ENCODE data around the gene ELANE. TPM values are rescaled to one million over a fixed set of nuclear protein-coding genes. Genes with fewer than 3 reads are reported as not detected.
"Not testable (repeated sequence)": the region's sequence is repeated elsewhere in the genome, so short reads cannot be mapped to it uniquely, and the experiment has no call there.

The ELANE gene
- total and polyA plus RNA-seq, 12 donors = 0.48 to 3.4 (median 1.8) TPM; not detected in 6

DNA sequence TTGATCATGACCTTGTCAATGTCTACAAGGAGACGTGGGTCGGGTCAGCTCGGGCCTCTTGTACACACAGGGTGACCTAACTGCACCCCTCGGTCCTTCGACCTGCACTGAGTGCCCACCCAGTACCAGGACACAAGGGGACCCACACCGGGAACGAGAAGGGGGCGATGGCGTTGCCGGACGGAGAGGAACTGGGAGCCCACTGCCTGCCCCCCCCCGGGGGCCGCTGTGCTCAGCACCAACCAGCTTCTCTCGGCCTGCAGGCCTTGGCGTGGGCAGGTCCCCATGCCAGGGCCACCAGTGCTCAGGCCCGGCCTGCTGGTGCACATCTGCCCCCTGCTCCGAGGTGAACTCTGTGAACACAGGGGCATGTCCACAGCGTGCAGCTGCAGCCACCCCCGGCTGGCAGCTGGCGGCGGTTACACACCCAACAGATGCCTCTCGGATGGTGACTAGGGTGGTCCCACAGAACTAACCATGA lies 21.5 kb downstream of the ELANE start:
- peaks cover 0 to 30% of the 10 kb centered on the region in 2 donors for H3K36me3 ChIP-seq (replicated peaks in 1 of 2)
- peaks cover 12 to 18% of the 10 kb centered on the region in 2 donors for H3K4me1 ChIP-seq (replicated peaks in 1 of 2)
- H3K9me3 ChIP-seq (replicated peaks in 1 of 3) = no peaks in the 10 kb centered on the region
- no peak overlapping the region for H3K4me3 ChIP-seq
- WGBS, 4 donors = 92 to 98% (median 94%) methylated on average over 7 to 22 of the region's 22 CpGs
- no peak for TF ChIP-seq POLR2A (IDR thresholded peaks at IDR 0.05)
- TF ChIP-seq, protein P1, sequence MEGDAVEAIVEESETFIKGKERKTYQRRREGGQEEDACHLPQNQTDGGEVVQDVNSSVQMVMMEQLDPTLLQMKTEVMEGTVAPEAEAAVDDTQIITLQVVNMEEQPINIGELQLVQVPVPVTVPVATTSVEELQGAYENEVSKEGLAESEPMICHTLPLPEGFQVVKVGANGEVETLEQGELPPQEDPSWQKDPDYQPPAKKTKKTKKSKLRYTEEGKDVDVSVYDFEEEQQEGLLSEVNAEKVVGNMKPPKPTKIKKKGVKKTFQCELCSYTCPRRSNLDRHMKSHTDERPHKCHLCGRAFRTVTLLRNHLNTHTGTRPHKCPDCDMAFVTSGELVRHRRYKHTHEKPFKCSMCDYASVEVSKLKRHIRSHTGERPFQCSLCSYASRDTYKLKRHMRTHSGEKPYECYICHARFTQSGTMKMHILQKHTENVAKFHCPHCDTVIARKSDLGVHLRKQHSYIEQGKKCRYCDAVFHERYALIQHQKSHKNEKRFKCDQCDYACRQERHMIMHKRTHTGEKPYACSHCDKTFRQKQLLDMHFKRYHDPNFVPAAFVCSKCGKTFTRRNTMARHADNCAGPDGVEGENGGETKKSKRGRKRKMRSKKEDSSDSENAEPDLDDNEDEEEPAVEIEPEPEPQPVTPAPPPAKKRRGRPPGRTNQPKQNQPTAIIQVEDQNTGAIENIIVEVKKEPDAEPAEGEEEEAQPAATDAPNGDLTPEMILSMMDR (IDR thresholded peaks at IDR 0.05) = no peak
- intact Hi-C loops (cut with DNase I) = no loop called here
- no peak overlapping the region for H3K27ac ChIP-seq
- no peak for DNase-seq
- no peaks in the 10 kb centered on the region for H3K27me3 ChIP-seq

DNA sequence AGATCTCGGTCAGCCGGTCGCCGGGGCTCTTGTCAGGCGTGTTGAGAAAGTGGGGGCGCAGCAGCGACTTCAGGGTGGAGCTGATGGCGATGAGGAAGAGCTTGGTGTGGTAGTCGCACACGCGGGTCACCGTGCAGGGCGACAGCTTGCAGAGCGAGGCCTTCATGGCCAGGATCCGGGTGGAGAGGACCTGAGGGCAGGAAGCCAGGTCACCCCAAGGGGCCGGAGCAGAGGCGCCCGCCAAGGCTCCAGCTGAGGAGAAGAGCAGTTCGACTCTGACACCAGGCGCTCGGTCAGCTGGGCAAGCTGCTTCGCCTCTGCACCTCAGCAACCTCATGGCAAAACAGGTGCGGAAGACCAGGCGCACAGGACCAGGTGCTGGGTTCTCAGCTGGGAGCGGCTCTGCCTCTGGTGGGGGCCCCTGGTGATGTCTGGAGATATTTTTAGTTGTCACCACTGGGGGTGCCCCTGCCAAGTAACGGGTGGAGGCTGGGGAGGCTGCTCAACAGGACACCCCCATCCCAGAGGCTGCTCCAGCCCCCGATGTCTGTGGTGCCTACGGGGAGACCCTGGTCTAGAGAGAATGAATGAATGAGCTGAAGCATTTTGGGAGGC lies 23.3 kb downstream of the ELANE start:
- intact Hi-C loops (cut with DNase I) = no loop called here

DNA sequence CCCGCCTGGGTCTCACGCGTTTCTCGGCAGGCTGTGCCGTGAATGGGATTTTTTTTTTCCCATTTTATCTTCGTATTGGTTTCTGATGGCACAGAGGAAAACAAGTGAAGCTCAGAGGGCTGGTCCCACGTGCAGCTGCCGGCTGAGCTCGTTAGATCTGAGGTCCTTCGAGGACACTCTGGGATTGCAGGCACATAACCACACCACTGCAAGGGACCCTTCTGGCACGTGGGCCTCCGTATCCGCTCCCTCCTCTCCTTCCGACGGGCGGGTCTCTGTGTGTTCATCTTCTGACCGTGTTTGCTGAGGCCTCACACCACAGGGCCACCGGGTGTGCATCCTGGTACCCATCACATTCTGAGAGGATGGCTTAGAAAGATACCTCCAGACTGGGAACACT lies 24.0 kb downstream of the ELANE start:
- 84 to 89% (median 87%) methylated on average over 15 to 18 of the region's 18 CpGs for WGBS, 4 donors
- peaks cover 0 to 30% of the 10 kb centered on the region in 2 donors for H3K36me3 ChIP-seq (replicated peaks in 1 of 2)
- H3K27ac ChIP-seq = no peak overlapping the region
- intact Hi-C loops (cut with DNase I) = no loop called here
- no peaks in the 10 kb centered on the region for H3K9me3 ChIP-seq (replicated peaks in 1 of 3)
- no peak for DNase-seq
- no peaks in the 10 kb centered on the region for H3K27me3 ChIP-seq
- no peak overlapping the region for H3K4me3 ChIP-seq
- H3K4me1 ChIP-seq (replicated peaks in 1 of 2) = peaks cover 8 to 9% of the 10 kb centered on the region in 2 donors
- no peak for TF ChIP-seq POLR2A (IDR thresholded peaks at IDR 0.05)
- TF ChIP-seq, protein P1 (IDR thresholded peaks at IDR 0.05) = no peak

More for the DNA sequence above, 23.3 kb downstream of the ELANE start:
- TF ChIP-seq, protein P1 (IDR thresholded peaks at IDR 0.05) = no peak
- no peak for TF ChIP-seq POLR2A (IDR thresholded peaks at IDR 0.05)
- Histone ChIP-seq H3K36me3 (replicated peaks in 1 of 2) (peaks cover 0 to 28% of the 10 kb centered on the region in 2 donors), H3K27ac (no peak overlapping the region), H3K4me3 (no peak overlapping the region), H3K9me3 (replicated peaks in 1 of 3) (no peaks in the 10 kb centered on the region), H3K4me1 (replicated peaks in 1 of 2) (peaks cover 8 to 9% of the 10 kb centered on the region in 2 donors), H3K27me3 (no peaks in the 10 kb centered on the region)
- no peak for DNase-seq
- 94 to 95% (median 94%) methylated on average over 23 to 28 of the region's 28 CpGs for WGBS, 4 donors

DNA sequence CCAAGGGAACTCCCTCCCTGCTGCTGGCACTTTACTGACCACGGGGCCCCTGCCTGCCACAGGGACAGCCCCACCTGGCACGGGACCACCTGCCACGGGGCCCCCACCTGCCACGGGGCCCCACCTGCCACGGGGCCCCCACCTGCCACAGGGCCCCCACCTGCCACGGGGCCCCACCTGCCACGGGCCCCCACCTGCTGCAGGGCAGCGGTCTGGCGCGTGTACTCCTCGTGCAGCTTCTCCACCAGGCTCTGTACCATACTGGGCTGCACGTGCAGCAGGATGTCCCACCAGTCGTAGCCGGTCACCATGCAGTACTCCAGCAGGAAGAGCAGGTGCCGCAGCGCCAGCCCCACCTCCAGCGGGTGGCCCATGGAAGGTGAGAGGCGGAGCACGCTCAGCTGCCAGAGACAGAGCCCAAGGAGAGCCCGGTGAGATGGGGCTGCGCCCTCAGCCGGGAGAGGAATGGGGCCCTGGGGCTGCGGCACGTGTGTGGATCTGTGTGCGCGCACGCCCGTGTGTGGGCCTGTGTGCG lies 24.7 kb downstream of the ELANE start:
- H3K4me3 ChIP-seq = no peak overlapping the region
- WGBS, 4 donors = 80 to 94% (median 90%) methylated on average over 7 to 29 of the region's 29 CpGs
- H3K27me3 ChIP-seq = no peaks in the 10 kb centered on the region
- H3K4me1 ChIP-seq (replicated peaks in 1 of 2) = peaks cover 7 to 8% of the 10 kb centered on the region in 2 donors
- TF ChIP-seq, protein P1 (IDR thresholded peaks at IDR 0.05) = no peak
- no peak for TF ChIP-seq POLR2A (IDR thresholded peaks at IDR 0.05)
- intact Hi-C loops (cut with DNase I) = no loop called here
- peaks cover 0 to 33% of the 10 kb centered on the region in 2 donors for H3K36me3 ChIP-seq (replicated peaks in 1 of 2)
- no peak for DNase-seq
- no peak overlapping the region for H3K27ac ChIP-seq
- H3K9me3 ChIP-seq (replicated peaks in 1 of 3) = no peaks in the 10 kb centered on the region

DNA sequence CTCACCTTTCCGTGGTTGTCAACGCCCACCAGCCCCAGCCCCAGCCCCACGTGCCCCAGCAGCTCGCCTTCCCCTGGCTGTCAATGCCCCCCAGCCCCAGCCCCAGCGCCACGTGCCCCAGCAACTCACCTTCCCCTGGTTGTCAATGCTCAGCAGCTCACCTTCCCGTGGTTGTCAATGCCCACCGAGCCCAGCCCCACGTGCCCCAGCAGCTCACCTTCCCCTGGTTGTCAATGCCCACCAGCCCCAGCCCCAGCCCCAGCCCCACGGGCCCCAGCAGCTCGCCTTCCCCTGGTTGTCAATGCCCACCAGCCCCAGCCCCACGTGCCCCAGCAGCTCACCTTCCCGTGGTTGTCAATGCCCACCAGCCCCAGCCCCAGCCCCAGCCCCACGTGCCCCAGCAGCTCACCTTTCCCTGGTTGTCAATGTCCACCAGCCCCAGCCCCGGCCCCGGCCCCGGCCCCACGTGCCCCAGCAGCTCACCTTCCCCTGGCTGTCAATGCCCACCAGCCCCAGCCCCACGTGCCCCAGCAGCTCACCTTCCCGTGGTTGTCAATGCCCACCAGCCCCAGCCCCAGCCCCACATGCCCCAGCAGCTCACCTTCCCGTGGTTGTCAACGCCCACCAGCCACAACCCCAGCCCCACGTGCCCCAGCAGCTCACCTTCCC lies 26.0 kb downstream of the ELANE start:
- H3K4me3 ChIP-seq; H3K27me3 ChIP-seq; intact Hi-C loops (cut with DNase I); H3K27ac ChIP-seq; H3K4me1 ChIP-seq (replicated peaks in 1 of 2); DNase-seq; H3K9me3 ChIP-seq (replicated peaks in 1 of 3): not testable (repeated sequence)
- 80 to 100% (median 90%) methylated on average over 2 to 23 of the region's 23 CpGs for WGBS, 4 donors
- peaks cover 0 to 41% of the 10 kb centered on the region in 2 donors for H3K36me3 ChIP-seq (replicated peaks in 1 of 2)

DNA sequence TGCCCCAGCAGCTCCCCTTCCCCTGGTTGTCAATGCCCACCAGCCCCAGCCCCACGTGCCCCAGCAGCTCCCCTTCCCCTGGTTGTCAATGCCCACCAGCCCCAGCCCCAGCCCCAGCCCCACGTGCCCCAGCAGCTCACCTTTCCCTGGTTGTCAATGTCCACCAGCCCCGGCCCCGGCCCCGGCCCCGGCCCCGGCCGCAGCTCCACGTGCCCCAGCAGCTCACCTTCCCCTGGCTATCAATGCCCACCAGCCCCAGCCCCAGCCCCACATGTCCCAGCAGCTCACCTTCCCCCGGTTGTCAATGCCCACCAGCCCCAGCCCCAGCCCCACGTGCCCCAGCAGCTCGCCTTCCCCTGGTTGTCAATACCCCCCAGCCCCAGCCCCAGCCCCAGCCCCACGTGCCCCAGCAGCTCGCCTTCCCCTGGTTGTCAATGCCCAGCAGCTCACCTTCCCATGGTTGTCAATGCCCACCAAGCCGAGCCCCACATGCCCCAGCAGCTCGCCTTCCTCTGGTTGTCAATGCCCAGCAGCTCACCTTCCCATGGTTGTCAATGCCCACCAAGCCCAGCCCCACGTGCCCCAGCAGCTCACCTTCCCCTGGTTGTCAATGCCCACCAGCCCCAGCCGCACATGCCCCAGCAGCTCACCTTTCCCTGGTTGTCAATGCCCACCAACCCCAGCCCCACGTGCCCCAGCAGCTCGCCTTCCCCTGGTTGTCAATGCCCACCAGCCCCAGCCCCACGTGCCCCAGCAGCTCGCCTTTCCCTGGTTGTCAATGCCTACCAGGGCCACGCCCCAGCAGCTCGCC lies 26.9 kb downstream of the ELANE start:
- 88 to 92% (median 91%) methylated on average over 7 to 24 of the region's 24 CpGs for WGBS, 4 donors
- intact Hi-C loops (cut with DNase I); H3K4me3 ChIP-seq; H3K4me1 ChIP-seq (replicated peaks in 1 of 2); H3K9me3 ChIP-seq (replicated peaks in 1 of 3); H3K27ac ChIP-seq; DNase-seq; H3K27me3 ChIP-seq: not testable (repeated sequence)
- H3K36me3 ChIP-seq (replicated peaks in 1 of 2) = peaks cover 0 to 43% of the 10 kb centered on the region in 2 donors

All from adrenal gland (tissue), 12 donors.